K562 (cell line): ENCODE data around the gene HPCAL1. TPM values are rescaled to one million over a fixed set of nuclear protein-coding genes. Genes with fewer than 3 reads are reported as not detected.
A peak's percentile ranks its signal among the peaks of the same experiment; 100 is the strongest.

Experiments
- ATAC-seq: fragments of 200-7000 bp; cut with Tn5 transposase; 3 replicates; pipeline ENCODE4 v1.9.1; 2020; ENCODE audit warnings: moderate library complexity
- BruUV-seq: library from RNA; stranded (reverse); fragments of 400-500 nt; replicated peaks from 2 replicates; lab custom pipeline; 2021; lab: Mats Ljungman, UMichigan
- CTCF ChIA-PET: fragments of 300-600 bp; formaldehyde crosslinking; extraction: SDS; loops from one replicate; lab custom pipeline; 2021; ENCODE audit warnings: low intra/inter-chr PET ratio; lab: Yijun Ruan, JAX
- POLR2A ChIA-PET: fragments of 300-600, 350-650 bp; sonication (Branson Sonifier 250); formaldehyde crosslinking; extraction: SDS; loops from one replicate; lab custom pipeline; 2021; ENCODE audit warnings: antibody characterized with exemption, inconsistent platforms; lab: Yijun Ruan, JAX
- DNase-seq, 4 experiments: peaks; one replicate each; pipeline versions ENCODE4 v3.0.0 to v3.0.0-alpha.2; 2011 to 2018; ENCODE audit warnings: low spot score in 3 of 4, mixed read lengths in 3 of 4; ENCODE audit errors: extremely low read depth in 1 of 4
- FAIRE-seq: peaks from 2 replicates; lab custom pipeline; 2011; peaks lifted over from hg19 to GRCh38; lab: Jason Lieb, UNC
- H2AFZ ChIP-seq: 2 replicates; pipeline ENCODE4 v1.6.0; 2011; ENCODE audit warnings: low read depth, low read length, control low read depth, inconsistent platforms
- H3K27ac ChIP-seq: fragments of 200-600 bp; 3 replicates; pipeline ENCODE4 v1.8.0; 2011; ENCODE audit warnings: low read depth, mild to moderate bottlenecking, control low read depth, inconsistent platforms, low read length, moderate library complexity, mixed read lengths; ENCODE audit errors: extremely low read depth
- H3K27me3 ChIP-seq, 2 experiments: fragments of 300-600 bp in 1 of 2; 2 replicates in 1 of 2; 3 replicates in 1 of 2; pipeline versions ENCODE4 v1.6.0 to v1.8.0; 2011; ENCODE audit warnings: inconsistent platforms in 2 of 2, low read length in 2 of 2, mild to moderate bottlenecking in 1 of 2, mixed read lengths in 1 of 2, moderate library complexity in 1 of 2; ENCODE audit not compliant: control insufficient read depth in 2 of 2, insufficient read depth in 2 of 2
- H3K36me3 ChIP-seq: fragments of 300-600 bp; 3 replicates; pipeline ENCODE4 v1.8.0; 2011; ENCODE audit warnings: mild to moderate bottlenecking, low read length, inconsistent platforms; ENCODE audit not compliant: control insufficient read depth, insufficient read depth
- H3K4me1 ChIP-seq, 2 experiments: fragments of 200-600 bp in 1 of 2; replicated peaks in 1 of 2; 2 replicates in 1 of 2; 3 replicates in 1 of 2; pipeline versions ENCODE4 v1.5.1 to v1.8.0; 2011; ENCODE audit warnings: inconsistent platforms in 2 of 2, low read length in 2 of 2, mild to moderate bottlenecking in 1 of 2, mixed read lengths in 1 of 2, moderate library complexity in 1 of 2; ENCODE audit not compliant: control insufficient read depth in 2 of 2, insufficient read depth in 2 of 2
- H3K4me2 ChIP-seq: 2 replicates; pipeline ENCODE4 v1.6.1; 2011; ENCODE audit warnings: low read length, control low read depth, inconsistent platforms, mixed read lengths; ENCODE audit not compliant: insufficient read depth
- H3K4me3 ChIP-seq: fragments of 200-600 bp; sonication (generic), shearing (Covaris generic); 2 replicates; pipeline ENCODE4 v1.5.1; 2016; ENCODE audit warnings: control low read depth, inconsistent platforms
- H3K79me2 ChIP-seq: fragments of 200-600 bp; 3 replicates; pipeline ENCODE4 v1.8.0; 2011; ENCODE audit warnings: low read length, inconsistent platforms; ENCODE audit not compliant: control insufficient read depth, insufficient read depth
- H3K9ac ChIP-seq, 2 experiments: 2 replicates each; pipeline versions ENCODE4 v1.6.0 to v1.6.1; 2011; ENCODE audit warnings: low read depth in 2 of 2, low read length in 2 of 2, control low read depth in 1 of 2, inconsistent platforms in 1 of 2, mild to moderate bottlenecking in 1 of 2, mixed read lengths in 1 of 2; ENCODE audit not compliant: insufficient read depth in 1 of 2
- H3K9me1 ChIP-seq: one replicate; pipeline ENCODE4 v1.6.0; 2011; ENCODE audit warnings: inconsistent platforms, mild to moderate bottlenecking, low read length, moderate library complexity; ENCODE audit not compliant: control insufficient read depth, insufficient read depth
- H3K9me3 ChIP-seq: replicated peaks from 2 replicates; pipeline ENCODE4 v1.5.1; 2011; ENCODE audit warnings: low read depth, low read length, inconsistent platforms; ENCODE audit not compliant: control insufficient read depth, insufficient read depth
- H4K20me1 ChIP-seq: replicated peaks from 2 replicates; pipeline ENCODE4 v1.6.1; 2011; ENCODE audit warnings: low read length, inconsistent platforms, mixed read lengths; ENCODE audit not compliant: control insufficient read depth, insufficient read depth
- ATF1 ChIP-seq, 2 experiments: fragments of 450-650 bp in 1 of 2; IDR thresholded peaks; 2 replicates each; pipeline ENCODE4 v1.6.1; 2016; ENCODE audit warnings: missing compliant biosample characterization in 1 of 2, missing genetic modification characterization in 1 of 2
- CBFB ChIP-seq: sonication (generic); formaldehyde crosslinking; IDR thresholded peaks from 2 replicates; pipeline ENCODE4 v1.4.0; 2020; ENCODE audit warnings: mild to moderate bottlenecking, missing genetic modification reagents
- CHD1 ChIP-seq: fragments of 200-600 bp; sonication (generic); IDR thresholded peaks from one replicate; pipeline ENCODE4 v1.6.1; 2012; ENCODE audit warnings: mild to moderate bottlenecking, moderate library complexity, low read length, inconsistent platforms
- CREBBP ChIP-seq: IDR thresholded peaks from one replicate; pipeline ENCODE4 v1.6.1; 2012; ENCODE audit warnings: low read depth, mild to moderate bottlenecking, control low read depth, inconsistent platforms, low read length
- ETV1 ChIP-seq: fragments of 450-650 bp; conservative IDR thresholded peaks from 2 replicates; pipeline ENCODE4 v1.6.1; 2016; ENCODE audit warnings: missing genetic modification characterization, control low read depth, low read depth, missing compliant biosample characterization
- FOSL1 ChIP-seq: fragments of 200-800 bp; sonication (Bioruptor generic); conservative IDR thresholded peaks from 2 replicates; pipeline ENCODE4 v1.6.1; 2016; ENCODE audit warnings: missing genetic modification characterization, missing compliant biosample characterization
- FOXK2 ChIP-seq, 2 experiments: fragments of 450-650 bp; IDR thresholded peaks in 1 of 2; conservative IDR thresholded peaks in 1 of 2; 2 replicates each; pipeline ENCODE4 v1.6.1; 2016; ENCODE audit warnings: low read depth in 2 of 2, mild to moderate bottlenecking in 1 of 2
- JUNB ChIP-seq: fragments of 450-650 bp; formaldehyde crosslinking; conservative IDR thresholded peaks from 2 replicates; pipeline ENCODE4 v1.4.0; 2020; ENCODE audit warnings: mild to moderate bottlenecking
- JUND ChIP-seq, 2 experiments: IDR thresholded peaks; 2 replicates in 1 of 2; 3 replicates in 1 of 2; pipeline ENCODE4 v1.6.1; 2011; ENCODE audit warnings: borderline replicate concordance in 2 of 2, low read depth in 2 of 2, low read length in 2 of 2, improper control_type of control experiment in 1 of 2, missing biosample characterization in 1 of 2, missing genetic modification characterization in 1 of 2, missing genetic modification reagents in 1 of 2
- MCM5 ChIP-seq: fragments of 450-650 bp; IDR thresholded peaks from 2 replicates; pipeline ENCODE4 v1.6.1; 2016; ENCODE audit warnings: low read depth
- MYBL2 ChIP-seq, 2 experiments: fragments of 450-650 bp in 1 of 2; sonication (generic) in 1 of 2; formaldehyde crosslinking in 1 of 2; IDR thresholded peaks; 2 replicates each; pipeline versions ENCODE4 v1.6.1 to v1.8.1; 2017 to 2022; ENCODE audit warnings: borderline replicate concordance in 1 of 2, inconsistent platforms in 1 of 2, low read depth in 1 of 2, mild to moderate bottlenecking in 1 of 2, missing genetic modification reagents in 1 of 2, moderate library complexity in 1 of 2
- NFE2 ChIP-seq: IDR thresholded peaks from 2 replicates; pipeline ENCODE4 v1.6.1; 2014; ENCODE audit warnings: antibody characterized with exemption, low read depth
- POU5F1 ChIP-seq: fragments of 150-350 bp; IDR thresholded peaks from 2 replicates; pipeline ENCODE4 v1.6.1; 2014; ENCODE audit warnings: borderline replicate concordance, low read length, low read depth, mild to moderate bottlenecking; ENCODE audit not compliant: partially characterized antibody
- SNRNP70 ChIP-seq: fragments of 200-400 bp; formaldehyde crosslinking; optimal IDR thresholded peaks from 2 replicates; pipeline ENCODE3; 2017; ENCODE audit warnings: low read depth, low read length
- TAF15 ChIP-seq: fragments of 200-400 bp; formaldehyde crosslinking; IDR thresholded peaks from 2 replicates; pipeline ENCODE4 v1.6.1; 2017; ENCODE audit warnings: mild to moderate bottlenecking, low read depth, low read length, moderate library complexity
- TSC22D4 ChIP-seq: fragments of 450-650 bp; IDR thresholded peaks from 2 replicates; pipeline ENCODE4 v1.6.1; 2016; ENCODE audit warnings: missing genetic modification characterization, missing biosample characterization, control low read depth
- ZFP30 ChIP-seq: fragments of 250-450 bp; sonication (Bioruptor Pico); IDR thresholded peaks from 2 replicates; pipeline ENCODE4 v1.8.0; 2022; ENCODE audit warnings: moderate library complexity, mild to moderate bottlenecking, inconsistent platforms, borderline replicate concordance
- ZNF133 ChIP-seq: fragments of 250-450 bp; sonication (Bioruptor Pico); IDR thresholded peaks from 2 replicates; pipeline ENCODE4 v1.4.0; 2020; ENCODE audit warnings: mild to moderate bottlenecking
- ZNF263 ChIP-seq: sonication (generic); formaldehyde crosslinking; IDR thresholded peaks from 2 replicates; pipeline ENCODE4 v1.8.0; 2022; ENCODE audit warnings: mild to moderate bottlenecking, missing genetic modification reagents, borderline replicate concordance
- ZNF589 ChIP-seq: fragments of 200-800 bp; sonication (Bioruptor generic); IDR thresholded peaks from 2 replicates; pipeline ENCODE4 v1.6.1; 2016; ENCODE audit warnings: low read depth, missing genetic modification characterization, missing compliant biosample characterization
- ZNF717 ChIP-seq: fragments of 250-450 bp; sonication (Bioruptor Pico); IDR thresholded peaks from 2 replicates; pipeline ENCODE4 v1.5.0; 2021
- WGBS: fragments of 100-300 bp; shearing (Covaris generic); methylation state at CpG from one replicate; pipeline ENCODE4 v1.1.6; 2016; ENCODE audit warnings: low coverage, mixed read lengths; ENCODE audit not compliant: insufficient coverage; ENCODE audit errors: missing lambda C conversion rate; 5-methylcytosine and 5-hydroxymethylcytosine counted together
- in situ Hi-C: fragments of 300-500 bp; cut with MboI; formaldehyde crosslinking; loops from 4 replicates; pipeline ENCODE4 v1.15.0; 2018; ENCODE audit warnings: inconsistent platforms, mixed read lengths
- intact Hi-C: fragments of 100-400 bp; cut with micrococcal nuclease; formaldehyde crosslinking; loops from 2 replicates; pipeline ENCODE4 v1.14.2; 2022
- polyA plus RNA-seq, 8 experiments: library from polyadenylated mRNA; depleted of rRNA in 4 of 8; stranded (reverse) in 5 of 8; unstranded in 3 of 8; fragments of >200 nt; fragmentation: Nextera tagmentation in 2 of 8; fragmentation: Illumina TruSeq in 1 of 8; extraction: Ambion mirVana in 2 of 8; extraction: Trizol in 1 of 8; gene quantifications; 2 replicates each; pipeline versions ENCODE4 v1.2.1 to v1.2.3, GENCODE V29; 2011 to 2014; ENCODE audit warnings: inconsistent platforms in 1 of 8, missing spikeins in 1 of 8
- total RNA-seq, 7 experiments: library from RNA; depleted of rRNA in 6 of 7; stranded (reverse); fragments of >200 nt in 6 of 7; fragmentation: Illumina TruSeq in 2 of 7; extraction: Trizol in 2 of 7; gene quantifications; 2 replicates each; pipeline versions ENCODE4 v1.2.1 to v1.2.3, GENCODE V29; 2011 to 2021; ENCODE audit warnings: low replicate concordance in 1 of 7
- TF ChIP-seq, protein P1 (sequence below): fragments of 250-450 bp; sonication (Bioruptor Pico); IDR thresholded peaks from 2 replicates; pipeline ENCODE4 v1.8.0; 2022; ENCODE audit warnings: inconsistent platforms, mild to moderate bottlenecking, moderate library complexity, borderline replicate concordance

HPCAL1 gene
- total and polyA plus RNA-seq, 9 of the 15 experiments (the other 6 are each of a cell fraction or from before 2014, with no cell fraction given), result 2.7 to 65.5 (median 23.9) TPM

- TF ChIP-seq CREBBP (no peak), POU5F1 (no peak), MYBL2 (IDR thresholded peaks at IDR 0.05; ENCODE audit: low read depth) (no peak), MYBL2 (CRISPR knock-in tag; IDR thresholded peaks at IDR 0.05; ENCODE audit: borderline replicate concordance) (no peak), ZNF263 (CRISPR knock-in tag) (no peak), MCM5 (no peak), TSC22D4 (no peak), CHD1 (no peak), SNRNP70 (no peak), ZNF717 (CRISPR knock-in tag) (no peak)
These were observed 37.9 kb downstream of the HPCAL1 start (continued) for GRCh38 chr2:10340593-10340975.

DNA sequence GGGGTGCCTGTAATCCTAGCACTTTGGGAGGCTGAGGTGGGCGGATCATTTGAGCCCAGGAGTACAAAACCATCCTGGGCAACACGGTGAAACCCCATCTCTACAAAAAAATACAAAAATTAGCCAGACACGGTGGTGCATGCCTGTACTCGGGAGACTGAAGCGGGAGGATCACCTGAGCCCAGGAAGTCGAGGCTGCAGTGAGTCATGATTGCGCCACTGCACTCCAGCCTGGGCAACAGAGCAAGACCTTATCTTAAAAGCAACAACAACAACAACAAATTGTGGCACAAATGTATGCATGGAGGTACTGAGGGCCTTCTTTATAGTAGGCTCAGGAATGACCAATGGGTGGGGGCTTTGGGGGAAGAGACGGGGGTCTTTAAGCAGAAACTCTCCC, 38.5 kb downstream of the HPCAL1 start:
- Histone ChIP-seq H3K27me3 (no peaks in the 10 kb centered on the region), H3K36me3 (peaks cover 5% of the 10 kb centered on the region; the same call in 1 of the 3 replicates), H4K20me1 (peaks cover 9% of the 10 kb centered on the region; the same call in 1 of the 2 replicates), H3K9ac (no peak overlapping the region), H3K9me1 (no peaks in the 10 kb centered on the region), H2AFZ (no peak overlapping the region), H3K27ac (no peak overlapping the region), H3K4me1 (peaks cover 48 to 64% of the 10 kb centered on the region in 2 experiments; a peak in 4 of 5 replicates), H3K79me2 (peaks cover 91% of the 10 kb centered on the region), H3K4me2 (no peak overlapping the region), H3K9me3 (no peaks in the 10 kb centered on the region), H3K4me3 (no peak overlapping the region)
- in situ Hi-C loops, result no loop called here
- no peak for ATAC-seq
- no peak for FAIRE-seq
- WGBS, result 47% methylated on average over 8 of the region's 8 CpGs
- intact Hi-C loops, result no loop called here
- POLR2A ChIA-PET, result interaction anchor here (1.1 kb wide), 1 partner anchor 205 kb away, joined by 3 read pairs; no protein-coding TSS in a partner anchor
- CTCF ChIA-PET, result interaction anchor here (0.6 kb wide), 1 partner anchor 176 kb away, joined by 3 read pairs; no protein-coding TSS in a partner anchor
- no TSS peak for BruUV-seq
- DNase-seq, result no peak
- TF ChIP-seq FOSL1 (peak; percentile 89), JUND (IDR thresholded peaks at IDR 0.05; ENCODE audit: borderline replicate concordance, low read depth, low read length) (peak; percentile 90), JUND (tag; IDR thresholded peaks at IDR 0.05; ENCODE audit: borderline replicate concordance, low read depth, low read length) (peak; percentile 78; the same call in 1 of the 3 replicates), JUNB (CRISPR knock-in tag) (no peak), ZNF133 (CRISPR knock-in tag) (no peak), FOXK2 (conservative IDR thresholded peaks at IDR 0.05 in 1 of 2, IDR thresholded peaks at IDR 0.05 in 1 of 2; ENCODE audit: low read depth in 2 of 2) (0 out of 4 replicates have a peak, but pooled peaks of 1 of the 2 experiments have one; percentile 21), CBFB (no peak), ETV1 (tag) (peak; percentile 39; the same call in 1 of the 2 replicates), ATF1 (CRISPR knock-in tag; IDR thresholded peaks at IDR 0.05) (no peak), ATF1 (tag; IDR thresholded peaks at IDR 0.05) (no peak), ZNF589 (CRISPR knock-in tag) (no peak), TAF15 (no peak), NFE2 (no peak), ZFP30 (CRISPR knock-in tag) (no peak)
- TF ChIP-seq, protein P1, sequence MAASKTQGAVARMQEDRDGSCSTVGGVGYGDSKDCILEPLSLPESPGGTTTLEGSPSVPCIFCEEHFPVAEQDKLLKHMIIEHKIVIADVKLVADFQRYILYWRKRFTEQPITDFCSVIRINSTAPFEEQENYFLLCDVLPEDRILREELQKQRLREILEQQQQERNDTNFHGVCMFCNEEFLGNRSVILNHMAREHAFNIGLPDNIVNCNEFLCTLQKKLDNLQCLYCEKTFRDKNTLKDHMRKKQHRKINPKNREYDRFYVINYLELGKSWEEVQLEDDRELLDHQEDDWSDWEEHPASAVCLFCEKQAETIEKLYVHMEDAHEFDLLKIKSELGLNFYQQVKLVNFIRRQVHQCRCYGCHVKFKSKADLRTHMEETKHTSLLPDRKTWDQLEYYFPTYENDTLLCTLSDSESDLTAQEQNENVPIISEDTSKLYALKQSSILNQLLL (CRISPR knock-in tag), result no peak
